ENCODE results near the gene PRPH.
"Not testable (repeated sequence)": the region's sequence is repeated elsewhere in the genome, so short reads cannot be mapped to it uniquely, and the experiment has no call there.

The PRPH gene

GRCh38 chr12:49295082-49295936 lies at the start of gene PRPH:
Gene PRPH (plus strand): TSS chr12:49295147. CDS start chr12:49295201, 54 bp downstream.
- DNase-seq (ENCODE audit: low spot score) = peak; percentile 35

GRCh38 chr12:49251357-49251756 lies 43.6 kb upstream of the PRPH start:
- no peak for DNase-seq (ENCODE audit: low spot score)

- DNase-seq (ENCODE audit: low spot score) = peak; percentile 72
Measured at GRCh38 chr12:49253033-49253623, 41.8 kb upstream of the PRPH start.

DNA sequence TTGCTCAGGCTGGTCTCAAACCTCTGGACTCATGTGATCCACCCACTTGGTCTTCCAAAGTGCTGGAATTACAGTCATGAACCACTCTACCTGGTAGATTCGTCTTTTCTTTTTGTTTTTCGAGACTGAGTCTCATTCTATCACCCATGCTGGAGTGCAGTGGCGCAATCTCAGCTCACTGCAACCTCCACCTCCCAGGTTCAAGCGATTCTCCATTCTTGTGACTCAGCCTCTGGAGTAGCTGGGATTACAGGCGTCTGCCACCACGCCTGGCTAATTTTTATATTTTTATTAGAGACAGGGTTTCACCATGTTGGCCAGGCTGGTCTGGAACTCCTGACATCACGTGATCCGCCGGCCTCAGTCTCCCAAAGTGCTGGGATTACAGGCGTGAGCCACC lies 39.5 kb upstream of the PRPH start:
- DNase-seq (ENCODE audit: low spot score) = not testable (repeated sequence)

DNA sequence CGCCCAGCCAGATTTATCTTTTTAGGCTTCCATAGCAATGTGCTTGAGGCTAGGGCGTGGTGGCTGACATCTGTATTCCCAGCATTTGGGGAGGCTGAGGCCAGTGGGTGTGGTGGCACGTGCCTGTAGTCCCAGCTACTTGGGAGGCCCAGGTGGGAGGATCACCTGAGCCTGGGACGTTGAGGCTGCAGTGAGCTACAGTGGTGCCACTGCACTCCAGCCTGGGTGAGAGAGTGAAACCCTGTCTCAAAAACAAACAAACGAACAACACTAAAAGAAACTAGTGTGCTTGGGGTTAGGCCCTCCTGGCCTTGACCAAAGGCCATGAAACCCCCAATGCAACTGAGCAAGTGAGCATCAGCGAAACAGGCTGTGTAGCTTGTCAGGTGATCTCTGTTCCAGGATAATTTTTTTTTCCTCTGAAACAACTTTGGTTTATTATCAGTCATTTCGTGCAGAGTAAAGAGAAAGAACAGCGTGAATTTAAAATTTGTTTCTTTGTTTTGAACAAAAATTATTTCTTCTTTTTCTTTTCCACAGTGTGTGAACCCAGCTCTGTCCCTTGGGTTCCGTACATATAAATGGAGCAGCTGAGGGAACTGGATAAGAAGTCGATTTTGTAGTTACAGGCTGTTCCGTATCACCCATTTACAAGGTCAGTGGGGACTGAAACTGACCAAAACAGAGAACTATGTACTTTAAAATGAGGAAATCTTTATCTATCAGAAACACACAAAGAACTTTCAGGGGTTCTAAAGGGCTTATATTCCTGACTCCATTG lies 38.9 kb upstream of the PRPH start:
- DNase-seq (ENCODE audit: low spot score) = no peak

GRCh38 chr12:49257508-49258184 lies 37.3 kb upstream of the PRPH start:
- DNase-seq (ENCODE audit: low spot score) = peak; percentile 34

GRCh38 chr12:49259452-49259851 lies 35.5 kb upstream of the PRPH start:
- no peak for DNase-seq (ENCODE audit: low spot score)

GRCh38 chr12:49260166-49260565 lies 34.8 kb upstream of the PRPH start:
- peak; percentile 78 for DNase-seq (ENCODE audit: low spot score)

- DNase-seq (ENCODE audit: low spot score) = no peak
Measured at GRCh38 chr12:49260571-49261363, 34.2 kb upstream of the PRPH start.

DNA sequence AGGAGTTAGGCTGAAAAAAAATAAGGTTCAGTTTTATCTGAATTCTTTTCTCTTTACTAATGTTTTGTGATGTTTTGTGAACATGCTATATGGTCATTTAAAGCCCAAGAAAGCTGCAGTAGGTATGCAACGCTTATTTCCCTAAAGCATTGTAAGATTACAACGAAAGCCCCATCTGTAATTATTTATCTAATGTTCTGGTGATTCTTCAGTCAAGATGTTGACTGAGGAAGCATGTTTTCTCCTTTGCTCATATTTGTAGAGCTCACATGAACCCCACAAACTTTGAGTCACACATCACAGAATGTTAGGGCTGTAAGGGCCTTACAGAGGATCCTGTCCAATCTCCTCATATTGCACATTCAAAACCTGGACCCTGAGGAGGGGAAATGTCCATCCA lies 33.2 kb upstream of the PRPH start:
- DNase-seq (ENCODE audit: low spot score) = no peak

GRCh38 chr12:49263400-49263763 lies 31.6 kb upstream of the PRPH start:
- no peak for DNase-seq (ENCODE audit: low spot score)

- no peak for DNase-seq (ENCODE audit: low spot score)
Measured at GRCh38 chr12:49264466-49264872, 30.5 kb upstream of the PRPH start.

DNA sequence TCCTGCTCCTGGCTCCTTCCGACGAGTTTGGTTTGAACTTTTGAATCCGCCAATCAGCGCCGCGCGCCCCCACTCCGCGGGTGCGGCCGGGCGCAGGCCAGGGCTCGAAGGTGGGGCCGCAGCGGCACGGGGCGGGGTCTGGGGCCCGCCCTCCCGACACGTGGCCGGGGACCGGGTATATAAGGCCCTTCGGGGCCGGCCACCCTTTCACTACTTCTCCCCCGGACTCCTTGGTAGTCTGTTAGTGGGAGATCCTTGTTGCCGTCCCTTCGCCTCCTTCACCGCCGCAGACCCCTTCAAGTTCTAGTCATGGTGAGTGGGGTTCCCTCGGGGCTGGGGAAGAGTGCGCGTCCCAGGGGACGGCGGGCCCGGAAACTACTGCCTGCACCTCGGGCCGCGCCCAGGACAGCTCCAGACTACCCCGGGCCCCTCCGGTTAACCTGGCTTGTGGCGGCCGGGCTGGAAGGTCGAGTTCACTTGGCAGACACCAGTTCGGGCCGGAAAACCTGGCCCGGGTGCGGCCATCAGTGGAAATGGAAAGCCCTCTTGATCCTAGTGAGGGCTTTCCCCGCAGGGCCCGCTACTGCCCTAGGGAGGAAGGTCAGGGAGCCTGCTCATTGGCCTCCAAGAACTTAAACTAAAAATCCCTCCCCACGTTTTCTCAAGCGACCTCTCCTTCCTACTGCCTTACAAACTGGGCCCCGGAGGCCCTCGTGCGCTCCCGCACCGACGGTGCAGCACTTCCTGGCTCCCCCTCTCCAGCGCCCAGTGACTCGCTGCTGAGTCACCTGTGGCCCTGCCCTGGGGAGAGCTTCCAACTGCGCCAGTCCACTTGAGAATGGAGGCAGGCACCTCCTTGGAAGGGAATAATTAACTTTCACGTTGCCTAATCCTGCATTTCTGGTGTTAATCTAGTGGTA lies 29.8 kb upstream of the PRPH start, which contains the start of gene TUBA1C:
TSS of gene TUBA1C (plus strand) at position 210 of the 920 bp plus-strand sequence. CDS start at position 310, 100 bp downstream.
- peak; percentile 98 for DNase-seq (ENCODE audit: low spot score)

DNA sequence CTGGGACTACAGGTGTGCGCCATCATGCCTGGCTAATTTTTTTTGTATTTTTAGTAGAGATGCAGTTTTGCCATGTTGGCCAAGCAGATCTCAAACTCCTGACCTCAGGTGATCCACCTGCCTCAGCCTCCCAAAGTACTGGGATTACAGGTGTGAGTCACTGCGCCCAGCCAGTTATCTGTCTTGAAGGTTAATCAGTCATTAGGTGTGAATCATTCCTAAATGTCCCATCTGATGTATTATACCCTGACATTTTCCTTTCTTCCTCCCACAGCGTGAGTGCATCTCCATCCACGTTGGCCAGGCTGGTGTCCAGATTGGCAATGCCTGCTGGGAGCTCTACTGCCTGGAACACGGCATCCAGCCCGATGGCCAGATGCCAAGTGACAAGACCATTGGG lies 25.8 kb upstream of the PRPH start:
- DNase-seq (ENCODE audit: low spot score) = peak; percentile 91

DNA sequence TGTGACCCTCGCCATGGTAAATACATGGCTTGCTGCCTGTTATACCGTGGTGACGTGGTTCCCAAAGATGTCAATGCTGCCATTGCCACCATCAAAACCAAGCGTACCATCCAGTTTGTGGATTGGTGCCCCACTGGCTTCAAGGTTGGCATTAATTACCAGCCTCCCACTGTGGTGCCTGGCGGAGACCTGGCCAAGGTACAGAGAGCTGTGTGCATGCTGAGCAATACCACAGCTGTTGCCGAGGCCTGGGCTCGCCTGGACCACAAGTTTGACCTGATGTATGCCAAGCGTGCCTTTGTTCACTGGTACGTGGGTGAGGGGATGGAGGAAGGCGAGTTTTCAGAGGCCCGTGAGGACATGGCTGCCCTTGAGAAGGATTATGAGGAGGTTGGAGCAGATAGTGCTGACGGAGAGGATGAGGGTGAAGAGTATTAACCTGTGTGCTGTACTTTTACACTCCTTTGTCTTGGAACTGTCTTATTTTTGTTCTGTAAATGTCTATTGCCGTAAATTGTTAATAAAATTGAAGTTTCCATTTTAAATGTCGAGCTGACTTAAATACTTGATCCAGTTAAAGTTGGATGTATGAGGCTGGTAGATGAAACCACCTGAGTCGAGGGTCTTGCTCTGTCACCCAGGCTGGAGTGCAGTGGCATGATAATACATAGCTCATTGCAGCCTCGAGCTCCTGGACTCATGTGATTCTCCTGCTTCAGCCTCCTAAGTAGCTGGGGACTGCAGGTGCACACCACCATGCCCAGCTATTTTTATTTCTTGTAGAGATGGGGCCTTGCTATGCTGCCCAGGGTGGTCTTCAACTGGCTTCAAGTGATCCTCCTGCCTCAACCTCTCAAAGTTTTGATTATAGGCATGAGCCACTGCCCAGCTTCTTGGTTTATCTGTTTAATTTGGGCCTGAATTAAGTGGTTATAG lies 21.9 kb upstream of the PRPH start:
- DNase-seq (ENCODE audit: low spot score) = no peak

DNA sequence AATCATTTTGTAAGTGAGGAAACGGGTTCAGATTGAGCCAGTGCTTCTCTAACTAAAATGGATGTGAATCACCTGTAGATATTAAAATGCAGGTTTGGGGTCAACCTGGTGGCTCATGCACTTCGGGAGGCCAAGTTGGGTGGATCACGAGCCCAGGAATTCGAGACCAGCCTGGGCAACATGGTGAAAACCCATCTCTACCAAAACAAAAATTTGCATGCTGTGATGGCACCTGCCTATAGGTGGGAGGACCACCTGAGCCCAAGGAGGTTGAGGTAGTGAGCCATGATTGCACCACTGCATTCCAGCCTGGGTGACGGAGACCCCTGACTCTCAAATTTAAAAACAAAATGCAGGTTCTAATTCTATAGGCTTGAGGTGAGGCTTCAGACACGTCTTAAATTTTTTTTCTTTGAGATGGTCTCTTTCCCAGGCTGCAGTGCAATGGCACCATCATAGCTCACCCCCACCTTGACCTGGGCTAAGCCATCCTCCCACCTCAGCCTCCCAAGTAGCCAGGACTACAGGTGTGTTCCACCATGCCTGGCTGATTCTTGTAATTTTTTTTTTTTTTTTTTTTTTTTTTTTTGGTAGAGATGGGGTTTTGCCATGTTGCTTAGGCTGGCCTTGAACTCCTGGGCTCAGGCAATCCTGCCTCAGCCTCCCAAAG lies 21.1 kb upstream of the PRPH start:
- peak; percentile 15 for DNase-seq (ENCODE audit: low spot score)

- DNase-seq (ENCODE audit: low spot score) = peak; percentile 24
Measured at GRCh38 chr12:49274396-49275069, 20.4 kb upstream of the PRPH start.
